Camera-type eye (tissue), 1 donor: ENCODE data around the gene TMEM141. TPM values are rescaled to one million over a fixed set of nuclear protein-coding genes. Genes with fewer than 3 reads are reported as not detected.

ENCODE experiments used
- total RNA-seq: library from RNA; depleted of rRNA; stranded (reverse); fragments of >200 nt; gene quantifications from one replicate; pipeline ENCODE4 v1.2.3, GENCODE V29; 2014

TMEM141 gene
- total RNA-seq, result 31.1 TPM

DNA sequence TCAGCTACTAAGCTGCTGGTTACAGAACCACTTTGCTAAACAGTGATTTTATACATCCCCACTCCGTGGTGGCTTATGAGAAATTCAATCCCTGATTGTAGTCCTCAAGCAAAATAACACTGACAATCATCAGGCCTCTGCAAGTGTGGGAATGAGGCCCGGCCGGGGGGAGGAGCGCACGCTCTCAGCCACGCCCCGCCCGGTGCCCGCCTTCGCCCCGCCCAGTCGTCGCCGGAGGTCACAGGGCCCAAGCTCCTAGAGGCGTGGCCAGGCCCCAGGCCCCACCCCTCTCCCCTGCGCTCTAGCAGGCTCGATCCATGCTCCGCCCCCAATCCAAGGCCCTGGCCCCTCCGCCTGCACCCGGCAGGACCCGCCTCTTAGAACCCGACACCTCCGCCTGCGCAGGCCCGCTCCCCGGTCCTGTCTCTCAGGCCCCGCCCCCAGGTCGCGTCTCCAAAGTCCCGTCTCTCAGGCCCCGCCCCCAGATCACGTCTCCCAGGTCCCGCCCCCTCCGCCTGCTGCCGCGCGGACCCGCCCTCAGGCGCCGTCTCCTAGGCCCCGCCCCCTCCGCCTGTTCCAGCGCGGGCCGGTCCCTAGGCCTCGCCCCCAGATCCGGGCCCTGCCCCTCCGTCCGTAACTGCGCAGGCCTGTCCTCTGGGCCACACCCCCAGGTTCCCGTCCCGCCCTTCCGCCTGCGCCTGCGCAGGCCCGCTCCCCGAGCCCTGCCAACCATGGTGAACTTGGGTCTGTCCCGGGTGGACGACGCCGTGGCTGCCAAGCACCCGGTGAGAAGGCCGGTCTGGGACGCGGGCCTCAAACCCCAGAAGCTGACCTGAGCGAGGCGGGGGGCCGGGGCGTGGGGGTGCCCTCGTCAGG is at the start of gene TMEM141:
Gene TMEM141 (plus strand): TSS at position 705 of the 876 bp plus-strand sequence. CDS start 27 bp downstream, at position 732.

DNA sequence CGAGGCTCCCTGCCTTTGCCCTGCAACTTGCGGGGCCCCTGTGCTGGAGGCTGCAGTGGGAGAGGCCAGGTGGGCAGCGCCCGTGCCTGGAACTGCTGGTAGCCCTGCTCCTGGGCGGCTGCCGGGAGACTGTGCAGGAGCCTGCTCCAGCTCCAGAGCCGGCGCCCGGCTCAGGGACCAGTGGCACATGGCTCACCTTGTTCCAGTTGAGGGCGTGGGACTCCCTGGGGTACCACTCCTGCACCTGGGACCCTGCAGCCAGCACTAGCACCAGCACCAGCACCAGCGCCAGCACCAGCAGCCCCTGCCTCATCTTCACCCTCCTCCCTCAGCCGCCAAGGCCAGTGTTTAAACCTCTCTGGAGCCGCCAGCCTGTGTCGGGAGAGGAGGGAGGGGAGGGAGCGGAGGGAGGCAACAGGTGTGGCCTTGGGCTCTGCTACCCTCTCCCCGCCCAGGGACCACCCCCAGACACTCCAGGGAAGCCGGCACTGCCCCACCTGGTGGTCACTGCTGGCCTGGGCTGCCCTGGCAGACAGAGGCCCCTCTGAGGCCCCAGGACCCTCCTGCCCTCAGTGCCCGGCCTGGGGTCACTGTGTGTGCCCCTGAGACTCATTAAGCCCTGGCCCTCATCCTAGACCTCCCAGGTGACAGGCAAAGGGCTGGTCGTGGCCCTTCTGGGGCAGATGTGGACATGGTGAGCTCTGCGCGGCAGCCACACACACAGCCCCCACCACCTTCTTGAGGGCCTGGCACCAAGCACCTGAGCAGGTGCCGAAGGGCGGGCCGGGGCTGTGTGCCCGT is 48.4 kb upstream of the TMEM141 start, which contains the start of gene LCN10:
Gene LCN10 (minus strand): TSS at position 350 of the 801 bp plus-strand sequence. CDS start 37 bp downstream, at position 313.

DNA sequence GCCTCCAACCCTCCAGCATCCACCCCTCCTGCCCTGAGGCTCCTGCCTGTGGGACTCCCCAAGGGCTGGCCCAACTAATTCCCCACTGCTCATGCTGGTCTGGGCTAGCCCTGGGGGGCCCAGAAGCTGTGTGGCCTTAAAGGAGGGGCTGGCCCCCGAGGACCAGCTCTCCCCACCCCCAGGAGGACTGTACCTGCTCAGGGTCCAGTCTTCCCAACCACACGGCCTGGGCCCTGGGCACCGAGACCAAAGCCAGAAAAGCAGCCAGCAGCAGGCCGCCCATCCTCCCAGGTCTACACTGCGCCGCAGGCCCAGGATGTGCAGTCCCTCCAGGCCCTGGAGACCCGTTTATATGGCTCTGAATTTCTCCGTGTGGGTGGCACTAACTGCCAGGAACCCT is 42.9 kb upstream of the TMEM141 start, which contains the start of gene LCN6:
Gene LCN6 (minus strand): TSS at position 325 of the 400 bp plus-strand sequence. CDS start 42 bp downstream, at position 283.

DNA sequence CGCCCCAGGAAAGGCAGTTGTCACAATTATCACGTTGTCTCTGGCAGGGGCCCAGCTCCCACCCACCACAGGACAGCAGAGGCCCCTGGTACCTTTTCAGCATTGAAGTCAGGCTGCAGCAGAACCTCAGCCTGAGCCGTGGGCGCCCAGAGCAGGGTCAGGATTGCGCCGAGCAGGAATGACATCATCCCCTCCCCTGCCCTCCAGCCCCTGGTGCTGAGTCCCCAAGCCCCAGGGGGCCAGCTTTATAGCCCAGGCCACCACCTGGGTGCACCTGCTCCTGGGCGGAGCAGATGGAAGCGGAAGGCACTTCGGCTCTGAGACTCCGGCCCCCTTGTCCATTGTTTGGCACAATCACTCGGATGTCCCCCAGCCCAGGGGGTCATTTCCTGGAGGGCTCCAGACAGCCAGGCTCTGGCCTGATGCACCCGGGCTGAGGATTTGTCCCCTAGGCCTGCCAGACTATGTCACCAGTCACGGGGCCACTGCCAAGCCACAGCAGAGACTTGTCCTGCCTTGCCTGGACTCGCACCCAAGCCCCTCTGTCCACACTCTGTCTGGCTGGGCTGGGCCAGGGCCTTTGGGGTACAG is 26.7 kb upstream of the TMEM141 start, which contains the start of gene LCN15:
Gene LCN15 (minus strand): TSS at position 218 of the 591 bp plus-strand sequence. CDS start 30 bp downstream, at position 188.

DNA sequence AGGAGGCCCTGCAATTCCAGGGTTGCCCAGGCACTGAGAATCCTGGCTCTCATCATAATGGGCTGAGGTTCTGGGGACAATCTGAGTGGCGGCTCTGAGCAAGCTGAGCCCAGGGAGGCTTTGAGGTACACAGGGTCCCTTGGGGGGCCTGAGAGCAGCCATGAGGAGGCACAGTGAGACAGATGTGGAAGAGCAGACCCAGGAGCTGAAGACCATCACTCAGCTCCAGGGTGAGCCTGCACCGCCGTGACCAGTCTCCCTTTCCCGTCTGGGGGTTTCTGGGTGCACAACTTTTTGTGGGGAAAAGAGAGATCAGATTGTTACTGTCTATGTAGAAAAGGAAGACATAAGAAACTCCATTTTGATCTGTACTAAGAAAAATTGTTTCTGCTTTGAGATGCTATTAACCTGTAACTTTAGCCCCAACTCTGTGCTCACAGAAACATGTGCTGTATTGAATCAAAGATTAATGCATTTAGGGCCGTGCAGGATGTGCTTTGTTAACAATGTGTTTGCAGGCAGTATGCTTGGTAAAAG is 5.2 kb downstream of the TMEM141 start, which contains the start of gene CCDC183:
Gene CCDC183 (plus strand): TSS at position 101 of the 537 bp plus-strand sequence. CDS start 60 bp downstream, at position 161.

DNA sequence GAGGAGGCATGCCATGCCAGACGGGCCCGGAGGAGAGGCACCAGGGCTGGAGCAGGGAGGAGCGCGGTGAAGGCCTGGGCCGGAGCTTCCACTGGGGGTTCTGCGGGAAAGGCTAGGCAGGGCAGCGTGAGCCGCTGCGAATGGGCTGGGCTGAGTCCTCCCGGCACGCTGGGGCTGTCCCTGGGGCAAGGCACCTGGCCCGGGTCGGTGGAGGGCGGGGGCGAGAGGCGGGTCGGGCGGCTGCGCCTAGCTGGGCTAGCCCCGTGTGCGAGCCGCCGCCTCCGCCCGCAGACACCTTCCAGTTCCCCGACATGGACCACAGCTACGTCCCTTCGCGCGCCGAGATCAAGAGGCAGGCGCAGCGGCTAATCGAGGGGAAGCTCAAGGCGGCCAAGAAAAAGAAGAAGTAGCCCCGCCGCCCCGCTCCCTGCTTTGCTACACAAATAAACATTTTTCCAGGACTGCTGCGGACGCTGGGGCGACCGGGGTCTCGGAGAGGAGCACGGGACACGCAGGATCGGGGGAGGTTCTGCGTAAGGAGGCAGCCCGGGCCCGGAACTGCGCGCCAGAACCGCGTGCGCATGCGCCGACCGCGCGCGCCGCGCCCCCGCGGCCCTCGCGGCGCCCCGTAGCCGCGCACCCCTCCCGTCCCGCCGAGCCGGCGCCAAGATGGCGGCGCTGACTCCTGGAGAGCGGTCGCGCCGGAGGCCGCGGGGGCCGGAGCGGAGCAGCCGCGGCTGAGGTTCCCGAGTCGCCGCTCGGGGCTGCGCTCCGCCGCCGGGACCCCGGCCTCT is 16.3 kb downstream of the TMEM141 start, which contains the start of gene RABL6:
Gene RABL6 (plus strand): TSS at position 668 of the 794 bp plus-strand sequence. CDS start 249 bp downstream, outside the sequence.

DNA sequence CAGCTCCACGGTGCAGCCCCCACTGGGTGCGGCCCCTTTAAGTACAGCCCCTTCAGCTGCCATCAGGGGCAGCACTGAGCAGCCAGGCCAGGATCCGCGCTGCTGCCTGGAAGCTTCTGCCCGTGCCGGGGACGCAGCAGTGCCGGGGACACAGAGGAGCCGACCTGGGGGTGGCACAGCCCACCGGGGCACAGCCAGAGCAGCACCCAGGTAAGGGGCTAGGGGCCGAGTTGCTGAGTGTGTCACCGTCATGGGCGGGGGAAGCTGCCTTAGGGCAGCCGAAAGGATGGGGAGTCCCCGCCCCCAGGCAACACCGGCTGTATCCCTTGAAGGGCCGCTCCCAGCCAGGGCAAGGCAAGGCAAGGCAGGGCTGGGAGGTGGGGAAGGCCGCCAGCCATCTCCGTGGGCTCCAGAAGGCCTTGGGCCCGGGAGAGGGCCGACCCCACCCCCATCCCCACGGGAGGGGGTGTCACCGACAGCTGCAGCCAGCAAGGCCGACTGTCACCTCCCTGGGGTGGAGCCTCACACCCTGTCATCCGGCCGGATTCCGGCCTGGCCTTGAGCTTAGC is 51.3 kb downstream of the TMEM141 start, which contains the start of gene AJM1:
Gene AJM1 (plus strand): TSS at position 99 of the 569 bp plus-strand sequence. CDS start 1,937 bp downstream, outside the sequence.

Other genes with a start within 250 kb of the TMEM141 start
- 156 TPM for gene NOTCH1, start 245.3 kb upstream of the TMEM141 start, total RNA-seq
- gene EGFL7, start 128.4 kb upstream of the TMEM141 start, total RNA-seq, result 36.1 TPM
- 16.9 TPM for gene AGPAT2, start 103.9 kb upstream of the TMEM141 start, total RNA-seq
- gene DIPK1B, start 78.8 kb upstream of the TMEM141 start, total RNA-seq, result 26.2 TPM
- 1.4 TPM for gene LCN10, start 48.4 kb upstream of the TMEM141 start, total RNA-seq
- not detected for gene LCN6, start 42.8 kb upstream of the TMEM141 start, total RNA-seq
- gene LCN8, start 33.1 kb upstream of the TMEM141 start, total RNA-seq, result 0.38 TPM
- not detected for gene LCN15, start 26.8 kb upstream of the TMEM141 start, total RNA-seq
- 2.0 TPM for gene CCDC183, start 5.0 kb downstream of the TMEM141 start, total RNA-seq
- gene RABL6, start 16.6 kb downstream of the TMEM141 start, total RNA-seq, result 38.6 TPM
- gene AJM1, start 51.1 kb downstream of the TMEM141 start, total RNA-seq, result 2.0 TPM
- gene PHPT1, start 58.1 kb downstream of the TMEM141 start, total RNA-seq, result 55.5 TPM
- 8.2 TPM for gene MAMDC4, start 61.0 kb downstream of the TMEM141 start, total RNA-seq
- 222 TPM for gene EDF1, start 75.0 kb downstream of the TMEM141 start, total RNA-seq
- gene TRAF2, start 95.2 kb downstream of the TMEM141 start, total RNA-seq, result 15.9 TPM
- 101 TPM for gene FBXW5, start 153.4 kb downstream of the TMEM141 start, total RNA-seq
- not detected for gene C8G, start 153.9 kb downstream of the TMEM141 start, total RNA-seq
- 2.9 TPM for gene LCN12, start 160.9 kb downstream of the TMEM141 start, total RNA-seq
- gene PTGDS, start 186.2 kb downstream of the TMEM141 start, total RNA-seq, result 230 TPM
- 1.2 TPM for gene LCNL1, start 191.6 kb downstream of the TMEM141 start, total RNA-seq
- gene PAXX, start 201.1 kb downstream of the TMEM141 start, total RNA-seq, result 25.7 TPM
- 1.1 TPM for gene CLIC3, start 205.2 kb downstream of the TMEM141 start, total RNA-seq
- gene ABCA2, start 236.9 kb downstream of the TMEM141 start, total RNA-seq, result 49.9 TPM
- not detected for gene FUT7, start 240.7 kb downstream of the TMEM141 start, total RNA-seq